GM18907 (cell line): ENCODE data around the gene RSRC1.
"Not testable (repeated sequence)": the region's sequence is repeated elsewhere in the genome, so short reads cannot be mapped to it uniquely, and the experiment has no call there.

Source experiments
- ATAC-seq: cut with Tn5 transposase; IDR thresholded peaks from one replicate; pipeline ENCODE4 v1.9.1; 2021; ENCODE audit warnings: mild to moderate bottlenecking, moderate library complexity; ENCODE audit not compliant: unreplicated experiment

RSRC1 gene

DNA sequence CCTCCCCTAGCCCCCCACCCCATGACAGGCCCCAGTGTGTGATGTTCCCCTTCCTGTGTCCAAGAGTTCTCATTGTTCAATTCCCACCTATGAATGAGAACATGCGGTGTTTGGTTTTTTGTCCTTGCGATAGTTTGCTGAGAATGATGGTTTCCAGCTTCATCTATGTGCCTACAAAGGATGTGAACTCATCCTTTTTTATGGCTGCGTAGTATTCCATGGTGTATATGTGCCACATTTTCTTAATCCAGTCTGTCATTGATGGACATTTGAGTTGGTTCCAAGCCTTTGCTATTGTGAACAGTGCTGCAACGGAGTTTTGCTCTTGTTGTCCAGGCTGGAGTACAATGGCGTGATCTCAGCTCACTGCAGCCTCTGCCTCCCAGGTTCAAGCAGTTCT is 12.8 kb downstream of the RSRC1 start:
- not testable (repeated sequence) for ATAC-seq

DNA sequence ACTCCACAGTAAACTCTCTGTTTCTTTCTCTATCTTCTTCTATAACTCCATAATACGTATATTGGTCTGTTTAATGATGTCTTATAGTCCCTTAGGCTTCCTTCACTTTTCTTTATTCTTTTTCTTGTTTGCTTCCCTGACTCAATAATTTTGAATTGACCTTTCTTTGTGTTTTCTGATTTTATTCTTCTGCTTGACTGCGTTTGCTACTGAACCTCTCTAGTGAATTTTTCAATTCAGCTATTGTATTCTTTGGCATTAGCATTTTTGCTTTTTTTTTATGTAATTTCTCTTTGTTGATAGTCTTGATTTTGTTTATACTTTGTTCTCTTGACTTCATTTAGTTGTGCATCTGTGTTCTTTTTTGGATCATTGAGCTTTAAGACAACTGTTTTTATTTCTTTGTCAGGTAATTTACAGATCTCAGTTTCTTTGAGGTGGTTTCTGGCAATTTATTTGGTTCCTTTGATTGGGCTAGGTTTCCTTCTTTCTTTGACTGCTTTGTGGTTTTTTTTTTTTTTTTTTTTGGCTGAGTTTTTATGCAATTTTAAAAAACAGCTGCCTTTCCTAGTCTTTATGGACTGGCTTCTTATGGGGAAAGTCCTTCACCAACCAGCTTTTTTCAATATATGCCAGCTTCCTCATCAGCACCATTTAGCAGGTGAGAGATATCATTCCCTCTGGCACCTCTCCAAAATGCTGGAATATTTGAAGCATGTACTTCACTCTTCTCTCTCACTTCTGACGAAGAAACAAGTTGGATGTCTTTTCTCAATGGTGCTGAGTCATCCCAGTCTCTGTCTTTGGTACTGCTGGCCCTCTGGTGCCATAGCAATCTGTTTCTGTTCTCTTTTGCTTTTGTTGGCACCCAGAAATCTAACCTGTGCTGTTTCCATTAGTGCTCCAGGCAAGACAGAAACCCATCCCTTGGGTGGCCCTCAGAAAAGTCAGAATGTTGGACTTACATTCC is 17.6 kb downstream of the RSRC1 start:
- no peak for ATAC-seq

DNA sequence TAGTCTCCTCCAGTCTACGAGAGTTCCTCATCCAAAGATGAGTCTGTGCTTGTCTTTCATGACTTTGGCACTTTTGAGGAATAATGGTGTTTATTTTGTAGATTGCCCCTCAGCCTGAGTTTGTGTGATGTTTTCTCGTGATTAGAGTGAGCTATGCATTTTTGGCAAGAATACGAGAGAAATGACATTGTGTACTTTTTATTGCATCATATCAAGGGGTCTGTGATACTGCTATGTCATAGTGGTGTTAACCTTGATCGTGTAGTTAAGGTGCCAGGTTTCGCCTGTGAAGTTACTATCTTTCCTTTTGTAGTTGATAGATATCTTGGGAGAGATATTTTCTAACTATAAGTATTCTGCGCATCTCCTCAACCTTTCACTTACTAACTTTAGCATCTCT is 18.9 kb downstream of the RSRC1 start:
- ATAC-seq = no peak

DNA sequence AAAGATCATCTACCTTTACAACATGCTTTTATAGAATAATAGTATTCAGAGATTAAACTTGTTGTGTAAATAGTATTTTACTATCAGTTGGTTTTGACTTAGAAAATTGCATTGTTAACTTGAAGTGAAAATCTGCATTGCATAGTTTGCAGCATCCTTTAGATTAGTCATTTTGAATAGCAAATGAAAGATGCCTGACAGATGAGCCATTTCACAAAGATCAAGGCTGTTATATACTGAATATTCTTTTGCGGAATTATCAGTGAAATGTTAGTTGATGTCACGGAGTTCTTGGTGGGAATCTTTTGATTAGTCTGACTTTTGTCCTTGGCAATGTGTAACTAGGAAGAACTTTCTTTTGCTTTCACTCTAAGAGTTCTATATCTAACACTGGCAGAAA is 24.5 kb downstream of the RSRC1 start:
- ATAC-seq = no peak

DNA sequence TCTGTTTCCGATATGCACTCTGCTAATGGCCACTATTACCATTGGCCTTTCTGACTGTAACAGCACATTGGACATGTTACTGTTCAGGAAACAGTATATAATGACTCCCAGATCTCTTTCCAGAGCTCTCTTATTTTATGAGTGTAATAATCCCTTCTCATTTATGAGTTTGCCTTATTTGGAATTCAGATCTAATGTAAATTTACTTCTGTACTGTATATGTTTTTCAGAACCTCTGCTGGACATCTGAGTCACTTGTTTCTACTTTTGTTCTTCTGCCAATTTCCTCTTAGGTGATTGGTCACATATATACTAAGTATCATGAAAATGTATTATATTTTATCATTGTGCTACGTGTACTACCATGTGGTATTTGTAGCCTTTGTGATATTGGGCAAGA is 30.5 kb downstream of the RSRC1 start:
- no peak for ATAC-seq

DNA sequence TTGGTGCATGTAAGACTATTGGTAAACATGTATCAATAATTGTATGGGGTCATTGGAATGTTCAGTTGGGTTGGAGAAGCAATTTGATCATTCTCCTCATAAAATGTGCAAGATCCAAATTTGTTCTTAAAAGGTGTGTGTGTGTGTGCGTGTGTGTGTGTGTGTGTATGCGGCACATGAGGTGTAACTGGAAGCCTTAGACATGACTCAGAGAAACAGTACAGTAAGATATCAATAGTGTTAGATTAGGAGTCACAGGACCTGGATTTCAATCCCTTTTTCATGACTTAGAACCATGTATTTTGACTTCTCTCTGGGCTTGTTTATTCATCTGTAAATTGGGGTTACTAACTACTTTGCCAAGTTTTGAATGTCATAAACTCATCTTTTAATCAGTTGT is 38.3 kb downstream of the RSRC1 start:
- ATAC-seq = no peak

DNA sequence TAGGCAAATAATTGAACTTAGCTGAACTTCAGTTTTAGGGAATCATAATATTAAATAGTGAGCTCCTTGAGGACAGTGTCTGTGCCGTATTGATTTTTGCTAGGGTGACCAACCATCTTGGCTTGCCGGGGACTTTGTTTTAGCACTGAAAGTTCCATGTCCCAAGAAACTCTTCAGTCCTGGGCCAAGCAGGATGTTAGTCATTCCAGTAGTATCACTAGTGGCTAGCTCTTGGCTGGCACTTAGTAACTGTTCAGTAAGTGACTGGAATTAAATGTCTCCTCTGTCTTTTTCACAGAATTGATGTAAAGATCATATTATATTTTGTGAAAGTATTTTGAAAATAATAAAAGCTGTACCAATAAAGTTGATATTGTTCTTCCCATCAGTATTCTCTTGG is 42.3 kb downstream of the RSRC1 start:
- peak; percentile 87 for ATAC-seq

DNA sequence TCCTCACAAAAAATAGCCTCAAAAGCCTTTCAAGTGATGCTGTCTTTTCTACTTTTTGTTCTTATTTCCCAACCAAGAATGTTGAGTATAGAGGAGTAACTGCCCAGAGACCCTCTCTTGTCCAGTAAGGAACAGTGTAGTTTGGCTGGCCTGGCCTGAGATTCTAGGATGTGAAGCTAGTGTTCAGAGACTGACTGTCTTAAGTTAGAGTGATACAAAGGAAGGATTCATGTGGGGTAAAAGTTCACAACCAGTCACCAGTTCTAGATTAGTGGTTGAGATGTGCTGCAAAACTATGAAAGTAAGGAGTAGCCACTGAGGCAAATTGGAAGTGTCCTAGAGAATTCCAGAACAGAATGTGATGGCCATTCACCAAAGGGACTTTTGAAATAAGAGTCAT is 49.1 kb downstream of the RSRC1 start:
- no peak for ATAC-seq

DNA sequence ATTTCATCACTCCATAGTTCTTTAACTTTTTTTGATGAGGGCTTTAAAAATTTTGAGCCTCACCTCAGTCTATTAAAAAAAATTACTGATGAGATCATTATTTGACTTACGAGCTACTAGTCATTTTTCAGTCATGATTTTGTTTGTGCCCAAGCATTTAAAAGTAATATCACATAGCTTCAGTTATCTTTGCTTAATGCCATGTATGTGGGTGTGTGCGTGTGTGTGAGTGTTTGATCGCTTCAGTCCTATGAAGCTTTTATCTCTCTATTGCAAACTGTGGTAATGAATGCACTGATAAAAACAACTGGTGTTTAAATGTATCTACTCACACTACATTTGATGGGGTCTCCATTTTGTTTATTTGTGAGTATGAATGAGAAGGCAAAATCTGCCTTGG is 49.8 kb downstream of the RSRC1 start:
- no peak for ATAC-seq

DNA sequence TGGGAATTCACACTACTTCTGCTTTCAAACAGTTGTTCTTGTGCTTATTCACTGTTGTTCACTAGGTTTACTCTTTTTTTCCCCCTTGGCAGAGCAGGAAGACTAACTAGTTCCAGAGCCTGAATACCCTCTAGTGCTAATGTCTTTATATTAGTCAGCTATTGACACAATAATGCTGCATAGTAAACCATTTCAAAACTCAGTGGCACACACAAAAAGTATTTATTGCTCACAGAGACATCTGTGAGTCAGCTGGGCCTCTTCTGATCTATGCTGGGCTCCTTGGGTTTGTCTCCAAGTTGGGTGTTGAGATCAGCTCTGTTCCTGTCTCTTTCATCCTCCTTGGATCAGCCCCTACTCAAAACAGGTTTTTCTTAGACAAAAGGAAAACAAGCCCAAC is 51.1 kb downstream of the RSRC1 start:
- no peak for ATAC-seq

DNA sequence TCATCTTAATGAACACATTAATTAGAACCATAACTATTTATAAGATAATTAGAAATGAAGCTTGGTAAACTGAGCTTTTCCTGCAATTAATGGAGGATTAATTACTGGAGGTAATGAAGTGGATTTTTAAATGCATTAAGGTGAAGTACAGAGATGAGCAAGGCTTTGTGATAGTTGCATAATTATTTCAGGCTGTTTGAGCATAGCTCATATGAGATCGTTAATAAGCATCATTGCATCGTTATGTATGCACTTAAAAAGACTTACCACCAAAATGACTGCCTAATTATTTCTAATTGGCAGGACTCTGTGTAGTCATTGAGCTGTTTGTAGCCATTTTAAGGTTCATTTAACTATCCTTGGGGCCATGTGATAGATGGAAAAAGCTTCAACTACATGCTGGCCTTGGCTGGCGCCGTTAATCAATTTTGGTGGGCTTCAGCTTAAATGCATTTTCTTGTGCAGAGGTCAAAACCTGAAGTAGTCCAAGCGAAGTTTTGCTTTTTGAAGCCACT is 55.3 kb downstream of the RSRC1 start:
- no peak for ATAC-seq

DNA sequence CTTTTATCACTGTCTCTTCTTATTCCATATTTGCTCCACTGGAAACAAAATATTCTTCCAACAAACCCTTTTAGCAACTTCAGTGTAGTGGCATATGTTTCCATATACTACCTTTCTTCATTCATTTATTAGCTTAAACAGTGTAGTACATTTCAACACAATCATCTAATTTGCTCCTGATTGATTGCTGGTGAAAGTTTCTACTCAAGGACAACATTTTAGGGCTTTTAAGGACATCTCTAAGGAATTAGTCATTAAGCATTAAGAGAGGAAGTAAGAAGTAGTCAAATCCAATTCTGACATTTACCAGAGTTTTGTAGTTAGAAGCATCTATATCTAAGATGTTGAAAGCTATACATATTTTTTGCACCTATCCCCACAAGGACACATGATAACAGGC is 55.8 kb downstream of the RSRC1 start:
- ATAC-seq = no peak

DNA sequence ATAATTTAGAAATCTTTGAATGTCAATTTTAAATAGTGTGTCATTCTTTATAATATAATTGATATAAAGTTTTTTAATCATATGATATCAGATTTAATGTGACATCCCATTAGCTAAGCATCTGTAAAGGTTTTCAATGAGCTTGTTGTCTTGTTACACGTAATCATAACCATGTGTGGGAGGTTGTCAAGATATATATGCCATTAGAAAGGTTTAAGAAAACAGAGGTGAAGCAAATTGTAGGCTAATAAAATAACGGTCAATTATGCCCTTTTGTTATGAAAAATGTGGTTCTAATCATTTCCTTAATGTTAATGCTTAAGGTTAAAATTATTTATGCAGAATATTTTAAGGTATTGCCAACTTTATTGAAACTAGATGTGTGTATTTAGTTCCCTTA is 56.3 kb downstream of the RSRC1 start:
- no peak for ATAC-seq

DNA sequence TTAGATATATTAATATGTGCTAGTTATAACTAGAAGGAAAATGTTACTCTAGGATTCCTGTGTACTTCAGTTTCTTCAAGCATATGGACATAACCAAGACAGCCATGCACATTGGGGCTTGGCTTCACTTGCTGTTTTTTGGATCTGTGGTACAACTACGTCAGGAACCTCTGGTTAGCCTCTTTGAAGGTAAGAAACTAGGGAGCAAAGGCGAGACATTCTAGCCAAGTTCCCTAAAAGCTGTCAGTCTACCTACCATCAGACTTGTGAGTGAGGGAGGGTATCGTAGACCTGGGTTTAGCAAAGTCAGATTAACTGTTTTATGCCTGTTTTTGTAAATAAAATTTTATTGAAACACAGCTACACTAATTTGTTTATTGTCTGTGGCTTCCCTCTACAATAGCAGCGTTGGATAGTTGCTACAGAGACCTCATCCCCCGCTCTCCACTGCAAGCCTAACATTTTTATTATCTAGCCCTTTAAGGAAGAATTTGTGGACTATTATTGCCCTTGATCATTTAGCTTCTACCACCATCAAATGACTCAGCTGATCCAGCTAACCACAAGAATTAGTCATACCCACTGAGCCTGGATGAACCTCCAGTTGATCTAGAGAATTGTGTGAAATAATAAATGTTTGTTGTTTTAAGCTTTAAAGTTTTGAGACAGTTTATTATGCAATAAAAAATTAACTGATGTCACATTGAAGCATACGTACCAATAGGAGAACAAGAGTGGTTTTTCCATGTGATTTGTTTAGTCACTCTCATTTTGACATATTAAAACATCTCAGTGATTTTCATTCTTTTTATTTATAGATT is 58.1 kb downstream of the RSRC1 start:
- ATAC-seq = no peak

DNA sequence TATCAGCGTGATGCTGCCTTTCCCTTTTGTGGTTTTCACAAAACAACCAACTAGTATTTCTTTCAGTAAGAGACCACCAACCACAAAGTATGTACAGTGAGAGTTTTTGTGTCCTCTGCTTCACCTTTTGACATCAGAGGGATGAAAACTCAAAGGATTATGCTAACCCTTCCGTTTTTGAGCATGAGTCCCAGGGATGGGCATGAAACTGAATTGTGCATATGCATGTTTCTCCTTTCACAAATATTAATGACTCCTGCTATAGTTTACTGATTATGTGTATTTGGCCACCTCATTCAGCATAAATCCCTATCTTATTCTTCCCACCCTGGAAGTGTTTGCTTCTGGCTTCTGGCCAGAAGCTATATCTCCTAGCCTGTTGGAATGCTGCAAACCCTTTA is 59.2 kb downstream of the RSRC1 start:
- no peak for ATAC-seq

DNA sequence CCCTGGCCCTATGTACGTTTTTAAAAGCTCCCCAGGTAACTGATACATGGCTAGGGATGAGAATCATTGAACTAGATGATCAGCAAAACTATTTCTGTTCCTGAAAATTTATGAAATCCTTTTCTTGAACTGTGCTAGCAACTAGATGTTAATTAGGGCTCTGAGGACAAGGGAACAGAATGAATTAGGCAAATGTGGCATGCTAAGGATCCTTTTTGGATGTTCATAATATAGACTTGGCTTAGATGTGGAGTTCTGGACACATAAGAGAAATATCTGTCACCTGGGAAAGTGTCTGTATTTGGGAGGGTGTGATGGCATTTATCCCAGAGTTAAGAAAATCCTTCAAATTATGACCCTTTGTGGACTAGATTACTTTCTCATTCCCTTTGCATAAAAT is 71.2 kb downstream of the RSRC1 start:
- ATAC-seq = no peak

DNA sequence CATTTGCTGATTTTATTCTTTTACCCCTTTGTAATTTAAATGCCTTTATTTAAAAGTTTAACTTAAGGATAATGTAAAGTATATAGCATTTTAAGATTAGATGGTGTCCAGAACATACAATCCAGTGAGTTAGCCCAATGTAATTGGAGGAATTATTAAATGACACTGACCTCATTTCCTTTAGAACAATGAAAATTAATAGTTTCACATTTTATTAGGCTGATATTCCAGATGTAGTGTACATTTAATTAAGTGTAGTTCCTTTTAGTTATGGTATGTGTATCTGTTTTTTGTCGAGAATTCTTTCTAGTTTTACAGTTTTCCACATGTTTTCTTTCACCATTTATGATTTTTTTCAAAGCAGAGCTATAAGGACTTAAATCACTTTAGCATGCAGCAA is 75.8 kb downstream of the RSRC1 start:
- no peak for ATAC-seq

DNA sequence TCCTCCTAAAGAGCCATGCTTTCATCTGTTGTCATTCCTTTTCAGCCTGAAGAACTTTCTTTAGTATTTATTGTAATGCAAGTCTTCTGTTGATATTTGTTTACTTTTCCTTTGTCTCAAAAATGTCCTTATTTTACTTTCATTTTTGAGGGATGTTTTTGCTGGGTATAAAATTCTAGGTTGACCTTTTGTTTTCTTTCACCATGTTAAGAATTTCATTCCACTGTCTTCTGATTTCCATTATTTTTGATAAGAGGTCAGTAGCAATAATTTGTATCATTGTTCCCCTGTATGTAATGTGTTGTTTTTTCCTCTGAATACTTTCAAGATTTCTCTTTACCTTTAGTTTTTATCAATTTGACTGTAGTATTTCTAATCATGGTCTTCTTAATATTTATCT is 91.1 kb downstream of the RSRC1 start:
- ATAC-seq = no peak

DNA sequence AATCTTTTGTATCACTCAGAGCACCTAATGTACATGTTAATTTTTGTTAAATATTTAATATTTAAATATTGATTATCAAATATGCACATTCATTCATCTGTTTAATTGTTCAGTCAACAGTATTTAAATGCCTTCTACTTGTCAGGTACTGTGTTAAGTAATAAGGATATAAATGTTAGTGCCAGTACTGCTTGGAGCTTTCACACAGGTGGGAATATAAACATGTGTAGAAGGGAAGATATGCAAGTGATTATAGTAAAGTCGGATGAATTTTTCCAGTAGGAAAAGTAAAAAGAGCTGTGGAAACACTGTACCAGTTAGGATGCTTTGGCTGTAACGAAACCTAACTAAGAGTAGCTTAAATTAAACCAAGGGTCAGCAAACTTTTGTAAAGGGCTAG is 95.4 kb downstream of the RSRC1 start:
- no peak for ATAC-seq

DNA sequence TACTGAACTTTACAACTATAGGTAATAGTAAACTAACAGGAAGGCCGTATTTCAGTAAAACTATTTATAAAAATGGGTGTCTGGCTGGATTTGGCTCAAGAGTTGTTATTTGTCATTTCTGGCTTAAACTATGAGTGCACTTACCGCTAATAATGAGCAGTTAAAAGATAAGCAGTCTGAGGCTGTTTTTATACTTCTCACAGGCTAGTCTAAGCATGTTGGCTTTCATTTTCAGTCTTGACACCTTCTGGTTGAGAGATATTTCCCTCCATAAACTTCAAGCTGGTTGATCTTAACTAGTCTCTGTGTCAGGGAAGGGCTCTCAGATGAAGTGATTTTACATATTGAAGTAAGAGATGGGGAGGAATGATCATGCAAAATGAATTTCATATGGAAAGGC is 96.1 kb downstream of the RSRC1 start:
- ATAC-seq = no peak

DNA sequence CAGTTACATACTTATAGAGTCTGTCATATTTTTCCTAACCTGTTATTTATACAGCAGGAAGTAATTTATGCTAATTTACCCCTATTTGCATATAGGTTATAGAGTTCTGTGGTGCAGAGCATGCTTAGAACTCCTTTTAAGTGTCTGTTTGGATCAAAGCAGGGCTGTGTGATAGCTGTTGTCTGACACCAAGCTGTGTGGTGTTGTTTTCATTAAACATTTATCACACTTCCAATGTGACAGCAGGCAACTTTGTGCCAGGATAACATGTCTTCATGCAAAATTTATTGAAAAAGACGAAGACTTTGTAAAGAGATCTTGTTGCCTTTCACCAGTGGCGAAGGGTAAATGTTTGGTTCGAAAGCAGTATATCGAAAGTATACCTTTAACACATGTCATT is 100.2 kb downstream of the RSRC1 start:
- no peak for ATAC-seq

DNA sequence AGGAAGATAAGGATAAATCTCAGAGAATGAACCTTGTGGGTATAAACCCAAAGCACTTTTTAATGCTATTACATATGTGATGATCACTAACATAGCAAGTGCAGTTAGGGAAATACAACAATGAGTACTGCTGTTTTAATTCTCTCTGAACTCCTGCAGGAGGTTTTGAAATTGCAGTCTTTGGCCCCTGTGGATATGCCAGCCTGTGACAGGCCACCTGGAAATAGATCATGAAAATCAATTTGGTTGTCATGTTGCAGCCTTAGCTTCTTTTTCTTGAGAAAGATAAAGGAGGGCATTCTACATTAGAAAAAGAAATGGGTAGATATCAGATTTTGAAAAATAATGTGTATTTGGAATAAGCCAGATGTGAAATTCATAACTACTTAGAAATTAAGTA is 103.6 kb downstream of the RSRC1 start:
- no peak for ATAC-seq
